ENCODE measurements around the gene GLI3. TPM values are rescaled to one million over a fixed set of nuclear protein-coding genes. Genes with fewer than 3 reads are reported as not detected.

GLI3 gene
- total RNA-seq, 1 experiment from 2014 or later: 7.6 TPM

DNA sequence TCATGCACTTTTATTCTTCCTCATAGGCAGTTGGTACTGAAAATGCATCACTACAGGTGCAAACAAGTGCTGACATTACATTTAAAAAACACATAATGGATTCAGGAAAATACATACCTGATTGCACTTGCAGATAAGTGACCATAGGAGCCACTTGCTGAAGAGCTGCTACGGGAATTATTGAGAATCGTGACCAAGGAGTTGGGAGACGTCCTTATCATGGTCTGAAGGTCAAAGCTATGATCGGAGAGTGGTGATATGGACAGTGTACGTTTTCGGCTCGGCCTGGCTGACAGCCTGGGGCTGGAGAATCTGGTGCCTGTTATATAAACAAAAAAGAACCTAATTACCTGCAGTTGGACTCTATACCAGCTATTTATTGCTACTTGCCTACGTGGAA is 197.1 kb downstream of the GLI3 start:
- no peak for DNase-seq (ENCODE audit: low read depth)

DNA sequence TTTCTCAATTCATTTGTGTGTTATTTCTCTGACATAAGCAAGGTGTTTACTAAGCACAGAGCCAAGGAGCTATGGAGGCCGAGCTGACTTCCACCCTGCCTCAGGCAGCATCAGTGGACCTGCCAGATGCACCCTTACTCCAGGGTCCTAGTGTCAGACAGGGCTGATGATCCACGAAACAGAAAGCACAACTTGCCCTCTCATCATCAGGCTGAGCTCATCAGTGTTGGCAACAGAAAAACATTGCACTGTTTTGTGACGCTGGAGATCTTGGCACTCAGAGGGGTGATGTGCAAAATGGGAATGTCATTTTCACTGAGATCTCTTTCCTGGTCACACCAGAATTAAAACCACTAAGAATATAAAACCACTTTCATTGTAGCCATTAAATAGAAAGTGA is 201.8 kb downstream of the GLI3 start:
- no peak for DNase-seq (ENCODE audit: low read depth)

DNA sequence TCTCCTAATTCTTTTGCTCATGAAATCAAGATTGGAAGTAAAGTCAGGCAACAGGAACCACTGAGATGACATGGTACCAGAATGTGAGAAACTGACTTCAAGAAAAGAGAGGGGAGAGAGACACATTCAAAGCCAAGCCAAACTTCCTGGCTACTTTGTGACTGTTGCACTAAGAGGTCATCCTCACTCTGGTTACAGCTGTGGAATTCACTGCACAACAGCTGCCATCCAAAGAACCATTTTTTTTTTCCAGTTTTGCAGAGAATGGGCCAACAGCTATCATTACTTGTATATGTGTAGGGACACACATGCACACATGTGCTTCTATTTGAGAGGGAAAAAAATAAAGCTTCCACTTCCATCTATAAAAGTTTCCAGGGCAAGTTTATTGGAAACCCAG is 203.5 kb downstream of the GLI3 start:
- DNase-seq (ENCODE audit: low read depth): no peak

DNA sequence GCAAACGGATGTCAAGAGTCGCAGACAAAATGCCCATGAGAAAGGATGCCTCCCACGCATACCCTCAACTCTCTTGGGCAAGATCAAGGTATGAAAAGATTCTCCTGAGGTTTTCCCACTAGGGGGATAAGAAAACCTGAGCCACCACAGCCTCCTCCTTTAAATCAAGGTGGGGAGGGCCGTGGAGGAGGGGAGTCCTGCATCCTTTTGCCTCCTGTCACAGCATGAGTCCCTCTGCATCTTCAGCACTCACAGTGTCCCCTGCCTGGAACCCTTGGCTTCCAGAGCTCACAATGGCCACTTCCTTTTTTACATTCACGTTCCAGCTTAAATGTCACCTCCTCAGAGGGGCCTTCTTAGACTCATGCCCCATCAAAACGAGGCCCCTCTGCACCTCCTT is 207.6 kb downstream of the GLI3 start:
- no peak for DNase-seq (ENCODE audit: low read depth)

DNA sequence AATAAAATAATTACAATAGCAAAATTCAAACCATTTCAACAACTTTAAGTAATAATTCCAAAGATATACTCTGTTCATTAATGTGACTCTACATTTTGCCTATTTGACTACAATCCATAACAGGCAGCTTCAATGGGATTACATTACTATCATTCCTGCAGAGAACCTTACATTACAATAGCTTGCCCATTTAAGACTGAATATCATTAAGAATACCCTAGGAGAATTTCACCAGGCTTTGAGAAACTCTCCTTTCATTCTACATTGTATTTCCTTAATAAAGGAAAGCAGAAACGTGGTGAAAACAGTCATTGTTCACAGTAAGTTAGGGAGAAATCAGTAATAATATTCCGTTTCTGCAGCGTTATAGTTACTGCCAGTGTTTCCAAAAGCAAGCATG is 209.5 kb downstream of the GLI3 start:
- DNase-seq (ENCODE audit: low read depth): no peak

DNA sequence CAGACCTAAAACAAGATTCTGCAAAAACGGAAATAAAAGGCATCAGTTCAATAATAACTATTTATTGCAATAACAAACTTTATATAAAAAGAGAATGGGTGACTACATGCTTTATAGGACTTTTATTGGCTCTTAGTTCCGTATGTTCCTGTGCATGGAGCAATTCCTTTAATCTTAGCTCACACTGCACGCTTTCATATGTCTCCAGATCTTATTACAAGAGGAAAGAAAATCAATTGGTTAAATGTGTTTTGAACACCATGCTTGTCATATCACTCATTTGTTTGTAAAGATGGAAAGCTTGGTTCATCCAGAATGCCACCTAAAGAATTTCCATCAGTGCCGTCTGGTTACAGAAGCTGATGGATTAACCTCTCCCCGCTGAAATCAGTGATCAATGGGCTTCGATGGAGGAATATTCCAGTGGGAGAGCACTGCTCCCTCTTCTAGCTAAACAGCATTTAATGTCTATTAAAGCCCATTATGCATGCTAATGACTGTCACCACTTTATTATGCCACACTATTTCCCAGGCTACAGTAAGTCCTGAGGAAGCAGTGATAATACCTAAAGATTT is 210.3 kb downstream of the GLI3 start:
- DNase-seq (ENCODE audit: low read depth): no peak

DNA sequence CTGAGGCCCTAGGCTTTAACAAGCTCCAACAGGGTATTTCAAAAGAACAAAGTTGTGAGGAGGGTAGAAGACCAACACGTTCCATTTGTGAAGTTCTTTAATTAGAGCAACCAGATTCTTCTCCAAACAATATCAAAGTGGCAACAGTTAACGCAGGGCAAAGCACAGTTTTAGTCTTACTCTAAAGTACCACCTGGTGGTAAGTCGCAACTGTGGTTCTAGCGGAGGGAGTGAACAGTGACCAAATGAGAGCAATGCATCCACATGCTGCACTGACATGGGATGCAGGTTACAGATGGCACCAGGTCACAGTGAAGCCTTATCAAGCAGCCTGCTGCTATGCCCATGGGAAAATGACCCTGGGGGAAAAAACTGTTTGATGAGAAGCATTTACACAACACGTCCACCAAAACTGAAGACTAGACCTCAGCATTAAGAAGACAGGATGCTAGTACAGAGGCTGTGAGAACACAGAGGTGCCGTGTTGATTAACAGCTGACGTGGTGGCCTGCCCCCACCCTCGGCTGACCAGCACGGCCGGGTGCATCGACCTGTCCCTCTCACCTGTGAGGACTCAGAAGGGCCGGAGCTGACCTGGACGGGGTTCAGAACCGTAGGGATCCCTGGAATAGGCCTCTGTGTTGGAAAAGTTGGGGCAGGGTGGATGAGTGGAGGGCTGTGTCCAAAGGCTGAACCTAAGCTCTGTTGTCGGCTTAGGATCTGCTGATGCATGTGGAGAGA is 211.2 kb downstream of the GLI3 start:
- DNase-seq (ENCODE audit: low read depth): no peak

DNA sequence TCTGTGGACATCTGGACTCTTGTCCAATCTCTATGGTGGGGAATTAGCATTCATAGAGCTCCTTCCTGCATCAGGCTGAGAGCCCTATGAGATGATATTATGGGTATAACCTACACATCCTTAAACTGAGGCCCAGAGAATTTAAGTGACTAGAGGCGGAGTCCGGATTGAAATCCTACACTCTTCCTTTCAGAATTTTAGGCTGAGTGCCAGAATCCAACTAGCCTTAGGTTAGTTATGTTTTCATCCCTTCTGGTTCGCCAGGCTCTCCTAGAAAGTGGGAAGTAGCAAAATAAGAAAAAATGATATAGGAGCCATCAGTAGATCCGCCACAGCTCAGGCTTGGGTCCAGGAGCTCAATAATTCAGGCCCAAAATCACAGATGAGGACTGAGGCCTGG is 212.5 kb downstream of the GLI3 start:
- DNase-seq (ENCODE audit: low read depth): no peak

DNA sequence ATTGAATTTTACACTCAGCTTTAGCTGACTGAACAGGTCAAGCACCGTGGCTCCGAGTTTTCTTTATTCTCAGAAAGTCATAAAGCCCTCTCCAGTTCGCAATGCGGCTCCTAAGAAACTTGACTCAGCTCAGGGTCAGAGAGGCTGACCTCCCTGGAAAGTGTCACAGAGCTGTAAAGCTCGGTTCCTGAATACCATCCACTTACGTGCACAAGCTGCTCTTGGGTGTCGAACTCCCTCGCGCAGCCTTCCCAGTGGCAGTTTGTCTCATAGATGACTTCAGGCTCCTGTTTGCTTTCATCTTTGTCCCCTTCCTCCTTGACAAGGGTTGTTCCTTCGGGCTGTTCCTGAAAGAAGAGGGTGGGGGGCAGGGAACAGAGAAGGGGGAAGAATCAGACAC is 213.7 kb downstream of the GLI3 start:
- no peak for DNase-seq (ENCODE audit: low read depth)

DNA sequence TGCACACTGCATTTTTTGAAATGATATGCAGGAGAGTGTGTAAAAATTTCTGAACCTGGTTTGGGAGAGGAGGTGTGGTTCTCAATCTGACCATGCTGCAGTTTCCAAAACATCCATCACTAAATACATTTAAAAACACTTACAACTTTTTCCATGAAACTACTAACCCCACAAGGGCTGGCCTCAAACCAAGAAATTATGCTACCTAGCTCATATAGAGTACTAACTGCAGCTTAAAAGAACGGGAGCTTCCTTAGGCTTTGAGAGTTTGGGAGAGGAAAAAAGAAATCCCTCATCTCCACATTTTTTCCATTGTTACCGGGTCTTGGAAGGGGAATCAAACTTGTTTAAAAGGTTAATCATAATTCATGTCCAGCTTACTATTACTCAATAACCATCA is 214.2 kb downstream of the GLI3 start:
- DNase-seq (ENCODE audit: low read depth): no peak

DNA sequence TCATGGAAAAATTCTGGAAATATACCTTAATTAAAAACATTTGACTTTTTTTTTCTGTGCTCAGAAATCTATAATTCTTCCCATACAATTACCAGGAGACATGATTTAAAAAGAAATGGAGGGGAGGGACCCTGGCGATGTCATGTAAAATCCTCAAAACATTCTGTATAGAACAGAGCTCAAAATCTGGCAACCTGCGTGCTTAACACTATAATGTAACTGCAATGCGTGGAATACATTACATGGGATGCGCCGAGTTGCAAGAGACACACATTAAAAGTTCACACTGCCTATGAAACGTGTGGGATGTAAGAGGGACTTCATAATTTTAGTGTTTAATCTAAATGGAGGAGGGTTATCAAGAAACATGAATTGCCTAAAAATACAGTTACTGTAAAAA is 215.0 kb downstream of the GLI3 start:
- DNase-seq (ENCODE audit: low read depth): no peak

DNA sequence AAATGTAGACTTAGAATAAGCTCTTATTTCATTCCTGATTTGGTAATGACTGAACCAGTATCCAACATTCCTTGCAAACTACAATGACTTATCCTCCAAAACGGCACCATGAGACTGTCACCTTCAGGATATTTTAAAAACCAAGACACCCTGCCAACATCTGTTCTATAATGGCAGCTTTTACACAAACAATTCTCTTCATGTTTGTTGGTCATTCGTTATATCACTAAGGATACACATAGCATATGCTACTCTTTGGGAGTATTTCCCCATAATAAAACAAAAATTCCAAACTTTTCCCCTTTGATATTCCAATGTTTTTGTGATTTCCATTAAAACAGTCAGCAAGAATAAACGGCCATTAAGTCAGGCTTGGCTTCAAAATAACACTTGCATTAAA is 215.4 kb downstream of the GLI3 start:
- DNase-seq (ENCODE audit: low read depth): no peak

DNA sequence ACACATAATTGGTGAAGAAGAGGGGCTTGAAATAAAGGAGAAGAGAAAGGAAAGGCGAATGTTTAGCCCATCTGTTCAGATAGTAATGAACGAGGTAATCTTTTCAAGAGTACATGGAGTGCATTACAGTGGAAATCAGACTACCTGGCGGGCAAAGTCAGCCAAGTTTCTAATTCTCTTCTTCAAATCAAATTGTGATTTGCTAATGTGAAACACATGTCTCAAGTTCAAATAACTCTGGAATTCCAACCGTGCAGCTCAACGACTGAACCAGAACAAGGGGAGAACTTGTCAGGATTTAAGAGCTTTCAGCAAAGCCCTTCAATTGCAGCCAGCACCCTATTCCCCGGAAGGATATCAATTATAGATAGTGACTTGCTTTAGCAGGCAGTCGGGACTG is 216.9 kb downstream of the GLI3 start:
- DNase-seq (ENCODE audit: low read depth): no peak

DNA sequence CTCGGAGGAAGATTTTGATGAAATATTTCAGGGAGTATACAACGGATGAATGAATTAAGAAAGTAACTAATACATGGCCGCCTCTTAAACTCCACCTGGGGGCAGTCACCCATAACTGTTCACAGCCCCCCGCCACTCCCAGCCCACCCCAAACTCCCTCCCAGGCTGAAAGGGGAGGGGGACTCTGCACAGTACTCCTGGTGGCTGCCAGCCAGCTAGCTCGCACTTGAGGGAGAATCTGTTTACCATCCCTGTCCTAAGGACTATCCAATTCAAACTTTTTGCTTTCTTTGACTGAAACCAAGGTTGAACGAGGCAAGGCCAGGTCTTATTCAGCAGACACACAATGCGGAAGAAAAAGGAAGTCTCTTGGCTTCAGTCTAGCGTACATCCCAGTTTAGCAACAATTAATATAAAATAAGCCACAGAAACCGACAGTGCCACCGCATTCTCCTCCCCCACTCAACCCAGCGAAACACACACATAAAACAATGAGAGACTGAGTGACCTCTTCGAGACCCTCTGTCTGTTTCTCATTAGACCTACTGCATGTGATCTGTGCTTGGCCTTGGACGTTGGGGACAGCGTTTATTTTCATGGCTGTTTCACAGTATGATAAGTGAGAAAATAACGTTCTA is 219.5 kb downstream of the GLI3 start:
- no peak for DNase-seq (ENCODE audit: low read depth)

DNA sequence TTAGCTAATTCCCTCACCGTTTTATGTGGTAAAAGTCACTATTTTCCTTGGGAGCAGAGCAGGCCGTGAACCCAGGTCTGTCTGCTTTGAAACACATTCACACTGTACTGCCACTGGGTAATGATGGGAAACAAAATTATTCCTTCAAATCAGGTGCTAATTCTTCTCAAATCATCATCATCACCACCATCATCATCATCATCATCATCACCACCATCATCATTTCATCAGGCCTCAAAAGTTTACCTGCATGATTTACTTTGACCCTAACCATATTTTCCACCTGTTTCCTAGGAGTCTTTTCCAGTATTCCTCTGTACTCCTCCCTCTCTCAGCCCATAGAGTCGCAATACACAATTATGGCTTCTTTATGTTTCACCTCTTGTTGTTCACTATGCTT is 220.5 kb downstream of the GLI3 start:
- DNase-seq (ENCODE audit: low read depth): no peak

DNA sequence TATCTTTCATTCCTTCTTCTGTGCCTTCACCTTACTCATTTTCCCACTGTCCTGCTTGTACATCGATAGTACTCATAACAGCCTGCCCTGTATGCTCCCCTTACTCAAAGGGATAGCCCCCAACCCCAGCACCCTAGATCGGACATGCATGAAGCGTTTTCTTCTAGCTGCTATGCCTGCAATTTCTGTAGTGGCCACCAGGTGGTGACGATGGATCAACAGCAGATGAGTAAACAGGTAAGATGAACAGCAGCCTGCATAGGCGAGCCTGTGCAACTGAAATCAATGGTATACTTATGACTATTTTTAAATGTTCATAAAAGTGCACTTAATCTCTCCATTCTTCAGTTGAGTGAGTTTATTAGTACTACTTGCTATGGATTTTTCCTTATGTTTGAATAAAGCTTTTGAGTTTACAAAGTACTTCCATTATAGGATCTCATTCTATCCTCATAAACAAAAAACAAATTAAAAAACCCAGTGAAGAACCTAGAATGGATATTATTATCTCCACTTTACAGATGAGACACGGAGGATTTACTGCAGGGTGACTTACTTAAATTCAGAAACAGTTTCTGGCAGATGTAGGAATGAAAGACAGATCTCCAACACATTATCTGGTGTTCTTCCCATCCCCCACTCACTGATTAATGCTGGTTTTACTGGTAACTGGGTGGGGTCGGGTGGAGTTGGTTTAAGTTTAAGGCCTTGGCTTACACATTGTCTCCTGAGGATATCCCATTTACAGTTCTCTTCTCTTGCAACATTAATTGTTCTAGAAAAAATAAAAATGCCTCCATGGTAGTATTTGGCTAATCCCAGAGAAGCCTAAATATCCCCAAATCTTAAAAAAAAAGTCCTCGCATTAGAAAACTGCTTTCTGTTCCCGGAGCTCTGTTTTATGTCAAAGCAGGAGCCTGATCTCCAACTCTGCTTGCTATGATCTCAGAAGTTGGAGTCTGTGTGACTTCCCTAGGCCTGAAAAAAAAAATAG is 222.1 kb downstream of the GLI3 start:
- no peak for DNase-seq (ENCODE audit: low read depth)

DNA sequence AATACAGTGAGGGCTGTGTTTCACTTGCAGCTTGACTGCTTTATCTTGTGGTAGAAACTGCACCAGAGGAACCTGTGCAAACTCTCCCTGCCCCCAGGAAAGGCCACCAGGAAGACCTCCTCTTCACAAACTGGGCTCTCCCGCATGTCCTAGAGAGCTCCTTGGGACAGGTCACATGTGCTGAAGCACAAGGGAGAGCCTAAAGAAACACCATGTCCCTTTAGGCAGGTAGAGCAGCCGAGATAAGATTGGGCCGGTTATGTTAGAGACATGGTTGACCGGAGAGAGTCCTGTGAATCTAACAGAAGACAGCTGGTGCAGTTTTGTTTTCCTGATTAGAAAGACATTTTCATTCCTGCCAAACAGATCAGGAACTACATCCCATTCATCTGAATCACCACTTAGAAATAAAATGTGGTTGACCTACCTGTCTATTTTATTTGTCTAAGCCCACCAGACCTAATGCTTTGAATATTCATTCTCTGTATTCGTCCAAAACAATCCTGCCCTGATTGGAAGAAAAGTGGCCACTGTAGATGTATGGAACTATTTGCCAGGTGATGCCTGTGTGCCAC is 224.1 kb downstream of the GLI3 start:
- peak; percentile 57 for DNase-seq (ENCODE audit: low read depth)

DNA sequence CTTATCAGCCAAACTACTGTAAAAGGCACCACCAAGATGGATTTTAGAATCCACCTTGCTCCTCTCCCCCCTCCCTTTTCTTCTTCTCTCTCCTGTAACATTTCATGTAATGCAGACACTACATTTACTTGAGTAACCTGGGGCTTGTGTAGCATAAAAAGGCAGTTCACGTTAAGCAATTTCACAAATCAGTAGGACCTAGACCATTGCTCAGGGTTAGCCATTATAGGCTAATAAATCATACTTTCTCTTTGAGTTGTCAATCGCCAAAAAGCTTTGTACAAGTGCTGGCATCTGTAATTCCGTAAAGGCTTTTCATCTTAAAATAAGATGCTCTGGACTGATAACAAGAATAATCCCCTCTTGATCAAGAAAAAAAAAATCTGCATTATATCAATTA is 224.7 kb downstream of the GLI3 start:
- no peak for DNase-seq (ENCODE audit: low read depth)

DNA sequence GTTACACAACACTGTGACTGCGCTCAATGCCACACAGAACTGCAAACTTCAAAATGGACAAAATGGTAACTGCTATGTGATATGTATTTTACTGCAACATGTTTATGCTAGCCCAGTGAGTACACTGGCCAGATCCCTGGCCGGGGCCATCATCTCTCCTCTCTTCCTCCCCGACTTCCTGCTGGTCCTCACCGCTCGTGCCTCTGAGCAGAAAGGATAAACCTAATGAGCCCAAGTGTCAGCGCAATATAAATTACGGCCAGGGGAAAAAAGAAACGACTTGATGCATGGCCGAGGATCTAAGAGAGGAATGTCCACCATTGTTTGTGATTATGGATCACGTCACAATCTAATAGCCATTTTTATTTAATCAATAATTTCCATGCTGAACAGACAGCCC is 225.2 kb downstream of the GLI3 start:
- no peak for DNase-seq (ENCODE audit: low read depth)

DNA sequence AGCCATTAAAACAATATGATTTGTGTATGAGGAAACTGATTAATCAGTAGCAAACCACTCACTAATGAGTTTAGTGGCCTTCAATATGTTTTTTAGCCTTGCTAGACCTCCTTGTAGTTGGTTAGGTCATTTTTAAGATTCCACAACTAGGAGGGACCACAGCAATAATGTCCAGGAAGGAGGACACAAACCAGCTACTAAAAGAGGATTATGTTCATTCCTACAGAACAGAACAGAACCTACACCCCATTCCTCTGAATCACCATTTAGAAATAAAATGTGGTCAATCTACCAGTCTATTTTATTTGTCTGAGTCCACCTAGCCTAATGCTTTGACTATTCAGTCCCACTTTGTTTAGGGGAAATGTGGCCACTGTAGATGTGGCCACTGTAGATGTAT is 226.3 kb downstream of the GLI3 start:
- no peak for DNase-seq (ENCODE audit: low read depth)

DNA sequence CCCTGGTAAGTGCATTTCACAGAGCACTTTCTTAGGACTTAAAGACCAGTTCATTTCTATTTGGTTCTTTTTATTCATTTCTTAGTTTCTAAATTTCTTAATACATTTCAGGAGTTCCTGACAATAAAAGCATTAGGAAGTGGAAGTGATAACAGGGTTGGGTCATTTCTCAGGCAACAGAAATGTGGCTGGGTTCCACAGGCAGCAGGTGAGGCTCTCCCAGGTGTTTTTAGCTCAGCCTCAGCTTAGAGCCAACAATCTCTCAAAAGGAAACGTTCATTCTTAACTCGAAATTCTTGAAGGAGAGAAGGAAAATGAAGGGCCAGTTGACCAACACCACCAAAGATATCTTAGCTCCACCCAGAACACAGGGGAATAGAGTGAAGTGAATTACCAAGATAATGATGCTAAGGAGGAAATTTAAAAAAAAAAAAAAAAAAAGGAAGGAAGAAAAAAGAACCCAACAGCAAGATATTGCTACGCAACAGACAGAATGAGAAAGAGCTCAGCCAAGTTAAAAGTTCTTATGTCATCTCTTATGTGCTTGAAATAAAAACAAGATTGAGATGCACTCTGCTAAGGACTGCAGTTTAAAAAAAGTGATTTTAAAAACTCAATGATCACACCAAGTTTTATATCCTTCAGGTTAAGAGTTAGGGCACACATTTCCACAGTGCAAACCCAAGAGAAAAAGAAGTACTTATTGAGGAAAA is 230.1 kb downstream of the GLI3 start:
- no peak for DNase-seq (ENCODE audit: low read depth)

Data from M059J (cell line).